Astrocyte of the cerebellum (primary cell): Measurements from ENCODE around the gene DCLK2.

Source experiments
- DNase-seq: peaks from one replicate; pipeline ENCODE4 v3.0.0-alpha.2; 2011; ENCODE audit warnings: low read depth
- H3K4me3 ChIP-seq: 2 replicates; pipeline ENCODE4 v1.5.1; 2011; ENCODE audit warnings: mild to moderate bottlenecking, low read depth, low read length, moderate library complexity
- CTCF ChIP-seq: IDR thresholded peaks from 2 replicates; pipeline ENCODE4 v1.5.1; 2012; ENCODE audit warnings: low read length, low read depth, moderate library complexity, mild to moderate bottlenecking; ENCODE audit errors: missing control alignments
- in situ Hi-C: cut with HindIII; loops from 2 replicates; pipeline ENCODE4 v1.10.0; 2017; ENCODE audit warnings: low sequenced_read_pairs

Gene DCLK2

GRCh38 chr4:150126864-150127203 lies 48.6 kb downstream of the DCLK2 start:
- in situ Hi-C loops, result no loop called here
- H3K4me3 ChIP-seq, result no peak overlapping the region
- DNase-seq, result peak; percentile 60
- TF ChIP-seq CTCF, result no peak

- DNase-seq, result no peak
- no peak for TF ChIP-seq CTCF
- in situ Hi-C loops, result no loop called here
- H3K4me3 ChIP-seq, result no peak overlapping the region
Measured at GRCh38 chr4:150127757-150128156, 49.5 kb downstream of the DCLK2 start.

- H3K4me3 ChIP-seq, result no peak overlapping the region
- DNase-seq, result peak; percentile 42
- in situ Hi-C loops, result no loop called here
- TF ChIP-seq CTCF, result no peak
Measured at GRCh38 chr4:150130933-150131332, 52.7 kb downstream of the DCLK2 start.

- H3K4me3 ChIP-seq, result no peak overlapping the region
- in situ Hi-C loops, result no loop called here
- no peak for TF ChIP-seq CTCF
- no peak for DNase-seq
Measured at GRCh38 chr4:150131581-150132228, 53.5 kb downstream of the DCLK2 start.

- no peak for TF ChIP-seq CTCF
- no peak overlapping the region for H3K4me3 ChIP-seq
- in situ Hi-C loops, result no loop called here
- DNase-seq, result no peak
Measured at GRCh38 chr4:150133605-150134004, 55.4 kb downstream of the DCLK2 start.

GRCh38 chr4:150135134-150135772 lies 57.0 kb downstream of the DCLK2 start:
- no peak overlapping the region for H3K4me3 ChIP-seq
- DNase-seq, result no peak
- no peak for TF ChIP-seq CTCF
- in situ Hi-C loops, result no loop called here
